GM12864 (cell line): ENCODE results near the gene ZNF365.

Experiments used
- DNase-seq: peaks from one replicate; pipeline ENCODE4 v3.0.0-alpha.2; 2011; ENCODE audit warnings: low read depth
- H3K4me3 ChIP-seq: 2 replicates; pipeline ENCODE4 v1.5.1; 2011; ENCODE audit warnings: mild to moderate bottlenecking, low read depth, low read length, control low read depth
- CTCF ChIP-seq: IDR thresholded peaks from 2 replicates; pipeline ENCODE4 v1.5.1; 2011; ENCODE audit warnings: low read depth, mild to moderate bottlenecking, moderate library complexity, low read length, control low read depth, inconsistent platforms; ENCODE audit errors: missing control alignments

ZNF365 gene

GRCh38 chr10:62333988-62334682, 40.0 kb upstream of the ZNF365 start:
- DNase-seq: no peak
- H3K4me3 ChIP-seq: no peak overlapping the region
- TF ChIP-seq CTCF: no peak

- DNase-seq: no peak
- no peak for TF ChIP-seq CTCF
These were observed 38.8 kb upstream of the ZNF365 start for GRCh38 chr10:62335326-62335725.

GRCh38 chr10:62336404-62336803, 37.8 kb upstream of the ZNF365 start:
- no peak for DNase-seq
- H3K4me3 ChIP-seq: no peak overlapping the region
- TF ChIP-seq CTCF: no peak

More at GRCh38 chr10:62335326-62335725, 38.8 kb upstream of the ZNF365 start:
- H3K4me3 ChIP-seq: no peak overlapping the region

- no peak for TF ChIP-seq CTCF
- DNase-seq: no peak
- H3K4me3 ChIP-seq: no peak overlapping the region
These were observed 32.8 kb upstream of the ZNF365 start for GRCh38 chr10:62341419-62341818.

- TF ChIP-seq CTCF: no peak
- H3K4me3 ChIP-seq: no peak overlapping the region
- DNase-seq: no peak
These were observed 31.2 kb upstream of the ZNF365 start for GRCh38 chr10:62343000-62343399.

- TF ChIP-seq CTCF: no peak
- no peak for DNase-seq
These were observed 26.1 kb upstream of the ZNF365 start for GRCh38 chr10:62348029-62348428.

GRCh38 chr10:62352356-62352970, 21.7 kb upstream of the ZNF365 start:
- no peak for TF ChIP-seq CTCF
- no peak for DNase-seq
- H3K4me3 ChIP-seq: no peak overlapping the region

More at GRCh38 chr10:62348029-62348428, 26.1 kb upstream of the ZNF365 start:
- no peak overlapping the region for H3K4me3 ChIP-seq
